Stimulated activated CD8-positive, alpha-beta memory T cell treated with anti-CD3 and anti-CD28 coated beads, Interleukin-7, amount 100 ng/mL, for 4 hours (primary cell): Measurements from ENCODE around the gene C6orf136.

Experiments used
- DNase-seq, 2 donors: peaks; one replicate each; pipeline ENCODE4 v3.0.0-alpha.2; 2020; ENCODE audit warnings: low read depth in 2 of 2

Gene C6orf136

DNA sequence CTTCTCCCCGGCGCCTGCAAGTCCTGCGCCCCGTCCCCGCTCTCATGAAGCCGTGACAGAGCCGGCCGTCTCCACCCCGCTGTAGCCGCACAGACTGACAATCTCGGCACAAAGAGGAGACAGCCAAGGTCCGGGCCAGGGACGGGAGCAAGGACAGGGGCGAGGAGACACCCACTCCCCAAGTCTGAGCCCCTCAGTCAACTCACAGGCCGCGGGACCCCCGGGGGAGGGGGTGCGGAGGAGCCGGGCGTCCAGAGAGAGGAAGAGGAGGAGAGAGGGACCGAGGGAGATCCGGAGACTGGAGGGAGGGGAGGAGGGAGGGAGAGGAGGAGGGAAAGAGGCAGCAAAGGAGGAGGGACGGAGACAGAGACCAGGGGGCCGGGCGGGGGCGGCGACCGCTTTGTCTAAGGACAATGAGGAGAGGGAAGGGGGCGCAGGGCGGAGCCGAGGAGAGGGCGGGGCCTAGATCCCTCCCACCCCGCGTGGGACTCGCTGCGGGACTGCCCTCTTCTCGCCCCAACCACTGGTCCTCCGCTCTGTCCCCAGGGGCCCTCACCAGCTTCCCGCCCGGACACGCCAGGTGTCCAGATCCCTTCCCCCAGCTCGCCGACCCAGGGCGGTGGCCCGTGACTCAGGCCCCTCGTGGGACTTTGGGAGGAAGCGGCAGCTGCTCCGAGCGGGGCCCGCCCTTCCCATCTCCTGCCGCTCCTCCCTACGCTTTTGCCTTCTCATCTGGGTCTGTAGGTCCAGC is 40.1 kb downstream of the C6orf136 start:
- DNase-seq = peak; percentile 71 to 80

DNA sequence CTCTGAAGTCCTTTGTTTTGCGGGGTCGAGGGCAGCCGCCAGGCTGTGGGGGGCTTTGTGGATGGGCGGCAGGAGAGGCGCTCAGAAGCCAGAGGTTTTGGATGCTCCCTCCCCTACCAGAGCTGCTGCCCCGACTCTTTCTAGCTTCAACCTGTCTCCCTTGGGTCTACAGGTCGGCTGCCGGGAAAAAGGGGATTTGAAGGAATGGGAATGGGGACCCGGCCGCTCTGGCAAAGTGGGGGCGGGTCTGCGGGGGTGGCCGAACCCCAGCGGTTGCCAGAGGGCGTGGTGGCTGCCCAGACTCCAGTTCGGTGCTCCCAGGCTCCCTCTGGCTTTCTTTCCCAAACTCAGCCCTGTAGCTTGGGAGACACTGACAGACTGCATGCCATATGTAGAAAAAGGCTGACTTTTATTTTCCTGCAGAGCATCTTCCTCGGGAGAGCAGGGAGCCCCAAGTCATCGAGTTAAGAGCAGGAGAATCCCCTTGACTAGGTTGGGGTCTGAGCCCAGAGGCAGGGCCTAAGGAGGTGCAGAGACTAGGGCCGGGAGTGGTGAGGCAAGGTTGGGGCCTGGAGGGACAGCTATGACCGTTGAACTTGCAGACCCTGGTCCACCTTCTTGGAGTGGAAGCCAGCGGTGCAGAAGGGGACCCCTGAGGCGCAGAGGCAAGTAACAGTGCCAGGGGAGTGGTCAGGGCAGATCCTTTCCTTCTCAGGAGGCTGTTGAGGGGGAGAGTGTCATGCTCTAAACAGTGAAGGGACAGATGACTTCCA is 40.9 kb downstream of the C6orf136 start:
- DNase-seq = no peak

DNA sequence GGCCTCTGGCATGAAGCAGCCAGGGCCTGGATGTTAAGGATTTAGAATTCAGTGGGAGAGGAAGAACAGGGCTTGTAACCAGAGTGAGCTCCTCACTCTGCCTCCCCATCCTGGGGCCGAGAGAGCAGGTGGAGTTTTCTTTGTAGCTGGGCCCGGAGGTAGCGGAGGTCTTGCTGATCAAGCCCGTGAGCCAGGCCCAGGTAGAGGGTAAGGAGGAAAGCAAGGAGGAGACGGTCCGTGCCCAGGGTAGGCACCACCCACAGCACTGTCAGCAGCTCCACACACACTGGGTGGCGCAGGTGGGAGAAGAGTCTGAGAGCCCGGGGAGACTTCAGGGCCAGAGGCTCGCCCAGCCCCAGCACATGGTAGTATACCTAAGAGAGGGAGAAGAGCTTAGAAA is 41.6 kb downstream of the C6orf136 start:
- DNase-seq = no peak

GRCh38 chr6:30689022-30689865 is 42.3 kb downstream of the C6orf136 start:
- no peak for DNase-seq

- DNase-seq = no peak
Observed at GRCh38 chr6:30689985-30690384, 43.1 kb downstream of the C6orf136 start.

DNA sequence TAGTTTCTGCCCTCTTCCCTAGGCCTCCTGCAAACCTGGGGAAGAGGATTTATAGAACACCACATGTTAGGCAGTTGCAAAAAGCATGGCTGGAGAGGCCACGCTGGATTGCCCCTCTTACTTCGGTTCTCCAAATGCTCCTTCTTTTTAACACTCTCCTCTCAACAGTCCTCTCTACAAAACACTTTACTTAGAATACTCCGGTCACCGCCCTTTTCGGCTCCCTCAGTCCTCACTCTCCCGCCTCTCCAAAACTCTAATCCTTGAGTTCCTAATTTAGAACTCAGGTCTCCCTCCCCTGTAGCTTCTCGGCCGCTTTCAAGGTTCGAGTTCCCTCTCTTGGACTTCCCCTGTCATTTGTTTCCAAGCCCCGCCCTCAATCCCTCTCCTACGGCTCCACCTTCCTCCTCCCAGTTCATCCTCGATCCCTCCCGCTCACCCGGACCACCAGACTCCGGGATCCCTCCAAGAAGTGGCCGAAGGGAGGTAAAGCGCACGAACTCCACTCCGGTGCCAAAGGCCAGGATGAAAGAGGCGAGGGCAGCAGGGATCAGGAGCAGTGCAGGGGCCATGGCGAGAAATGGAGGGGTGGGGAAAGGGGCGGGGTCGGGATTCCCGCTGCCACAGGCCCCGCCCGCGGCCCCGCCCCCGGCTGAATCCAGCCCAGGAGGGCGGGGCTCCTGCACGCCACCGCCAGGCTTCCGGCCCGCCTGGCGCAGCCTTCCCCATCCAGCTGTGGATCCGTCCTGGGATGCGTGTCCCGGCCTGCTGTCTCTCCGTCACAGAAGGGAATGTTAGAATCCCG is 43.7 kb downstream of the C6orf136 start, which contains the start of gene NRM:
Gene NRM (minus strand): TSS at position 582 of the 805 bp plus-strand sequence. CDS start 10 bp downstream, at position 572.
- DNase-seq = peak in 1 of 2 donors; percentile 64

DNA sequence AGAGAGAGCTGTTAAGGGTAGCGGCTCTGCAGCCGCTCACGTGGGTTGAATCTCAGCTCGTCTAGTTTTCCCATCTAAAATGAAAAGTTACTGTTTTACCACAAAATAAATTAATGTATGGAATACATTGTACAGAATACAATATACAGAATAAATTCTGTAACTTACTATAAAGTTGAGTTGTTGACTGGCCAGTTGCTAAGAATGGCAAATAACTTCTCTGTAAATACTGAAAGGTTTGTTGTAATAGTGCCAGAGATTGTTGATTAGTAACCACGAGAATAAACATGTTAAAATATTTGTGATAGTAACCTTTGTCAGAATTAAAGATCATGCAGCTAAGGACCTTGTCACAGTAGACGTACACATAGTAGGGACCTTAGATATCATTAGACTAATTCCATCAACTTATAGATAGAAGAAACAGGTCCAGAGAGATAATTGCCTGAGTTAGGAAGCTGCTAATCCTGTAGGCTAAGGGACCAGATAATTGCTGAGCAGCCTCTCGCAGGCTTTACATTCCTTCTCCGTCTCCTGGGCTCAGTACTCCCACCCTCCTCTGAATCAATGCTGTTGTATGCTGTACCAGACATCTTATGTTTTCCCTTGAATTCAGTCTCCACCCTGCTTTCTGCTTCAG is 44.4 kb downstream of the C6orf136 start:
- DNase-seq = no peak

- no peak for DNase-seq
Observed at GRCh38 chr6:30696432-30696831, 49.5 kb downstream of the C6orf136 start.

DNA sequence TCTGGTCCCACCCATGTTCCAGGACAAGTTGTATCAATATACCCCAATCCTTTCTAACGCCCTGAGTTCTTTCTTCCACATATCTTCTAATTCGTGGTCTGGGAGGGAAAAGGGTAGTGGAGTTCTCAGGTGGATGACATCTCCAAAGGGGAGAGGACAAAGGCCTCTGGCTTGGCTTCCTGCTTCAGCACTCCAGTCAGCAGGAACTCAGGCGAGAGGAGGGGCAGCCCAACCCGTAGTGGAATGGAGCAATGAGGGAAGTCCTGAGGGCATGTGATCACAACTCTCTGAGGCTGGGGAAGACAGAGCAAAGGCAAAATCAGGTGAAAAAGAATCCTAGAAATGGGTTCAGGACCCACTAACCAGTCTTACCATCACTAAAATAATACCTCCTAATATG is 53.4 kb downstream of the C6orf136 start:
- DNase-seq = no peak
